GM12873 (cell line): ENCODE measurements around the gene NF1.

Experiments
- TF ChIP-seq, protein P1 (sequence below): IDR thresholded peaks from 2 replicates; pipeline ENCODE4 v1.5.1; 2012; ENCODE audit warnings: low read depth, mild to moderate bottlenecking, moderate library complexity, low read length, control low read depth; ENCODE audit not compliant: insufficient read depth; ENCODE audit errors: missing control alignments

NF1 gene

DNA sequence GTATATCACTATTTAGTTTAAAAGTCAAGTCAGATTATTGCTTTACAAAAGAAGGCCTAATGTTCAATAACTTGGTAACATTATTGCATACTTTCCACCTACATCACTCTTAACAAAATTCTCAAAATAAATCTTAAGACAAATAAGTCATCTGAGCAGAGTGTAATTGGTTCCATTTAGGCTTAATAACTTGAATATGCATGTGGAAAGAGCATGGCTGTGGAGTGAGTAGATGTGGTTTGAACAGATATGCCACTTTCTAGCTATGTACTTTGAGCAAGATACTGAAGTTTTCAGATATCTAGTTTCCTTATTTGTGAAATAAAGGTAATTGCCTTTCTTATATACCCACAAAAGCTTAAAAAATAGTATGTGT, 233.4 kb downstream of the NF1 start:
- TF ChIP-seq, protein P1, sequence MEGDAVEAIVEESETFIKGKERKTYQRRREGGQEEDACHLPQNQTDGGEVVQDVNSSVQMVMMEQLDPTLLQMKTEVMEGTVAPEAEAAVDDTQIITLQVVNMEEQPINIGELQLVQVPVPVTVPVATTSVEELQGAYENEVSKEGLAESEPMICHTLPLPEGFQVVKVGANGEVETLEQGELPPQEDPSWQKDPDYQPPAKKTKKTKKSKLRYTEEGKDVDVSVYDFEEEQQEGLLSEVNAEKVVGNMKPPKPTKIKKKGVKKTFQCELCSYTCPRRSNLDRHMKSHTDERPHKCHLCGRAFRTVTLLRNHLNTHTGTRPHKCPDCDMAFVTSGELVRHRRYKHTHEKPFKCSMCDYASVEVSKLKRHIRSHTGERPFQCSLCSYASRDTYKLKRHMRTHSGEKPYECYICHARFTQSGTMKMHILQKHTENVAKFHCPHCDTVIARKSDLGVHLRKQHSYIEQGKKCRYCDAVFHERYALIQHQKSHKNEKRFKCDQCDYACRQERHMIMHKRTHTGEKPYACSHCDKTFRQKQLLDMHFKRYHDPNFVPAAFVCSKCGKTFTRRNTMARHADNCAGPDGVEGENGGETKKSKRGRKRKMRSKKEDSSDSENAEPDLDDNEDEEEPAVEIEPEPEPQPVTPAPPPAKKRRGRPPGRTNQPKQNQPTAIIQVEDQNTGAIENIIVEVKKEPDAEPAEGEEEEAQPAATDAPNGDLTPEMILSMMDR, result no peak

DNA sequence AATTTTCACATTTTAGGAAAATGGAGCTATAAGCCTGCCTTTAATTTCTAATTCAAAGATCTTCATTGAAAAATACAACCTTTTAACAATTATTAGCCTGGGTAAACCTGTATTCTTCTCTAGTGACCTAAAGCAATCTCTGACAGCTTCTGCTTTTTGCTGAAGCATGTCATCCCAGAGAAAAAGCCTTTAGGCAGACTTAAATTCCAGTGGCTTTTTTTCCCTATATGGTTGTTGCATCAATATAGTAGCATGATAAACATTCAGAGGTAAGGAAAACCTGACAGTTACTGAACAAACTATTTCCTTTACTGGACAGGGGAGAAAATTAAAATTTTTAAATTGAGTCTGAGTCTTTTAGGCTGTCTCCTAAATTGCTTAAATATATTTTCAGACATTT, 234.4 kb downstream of the NF1 start:
- TF ChIP-seq, protein P1, result no peak

DNA sequence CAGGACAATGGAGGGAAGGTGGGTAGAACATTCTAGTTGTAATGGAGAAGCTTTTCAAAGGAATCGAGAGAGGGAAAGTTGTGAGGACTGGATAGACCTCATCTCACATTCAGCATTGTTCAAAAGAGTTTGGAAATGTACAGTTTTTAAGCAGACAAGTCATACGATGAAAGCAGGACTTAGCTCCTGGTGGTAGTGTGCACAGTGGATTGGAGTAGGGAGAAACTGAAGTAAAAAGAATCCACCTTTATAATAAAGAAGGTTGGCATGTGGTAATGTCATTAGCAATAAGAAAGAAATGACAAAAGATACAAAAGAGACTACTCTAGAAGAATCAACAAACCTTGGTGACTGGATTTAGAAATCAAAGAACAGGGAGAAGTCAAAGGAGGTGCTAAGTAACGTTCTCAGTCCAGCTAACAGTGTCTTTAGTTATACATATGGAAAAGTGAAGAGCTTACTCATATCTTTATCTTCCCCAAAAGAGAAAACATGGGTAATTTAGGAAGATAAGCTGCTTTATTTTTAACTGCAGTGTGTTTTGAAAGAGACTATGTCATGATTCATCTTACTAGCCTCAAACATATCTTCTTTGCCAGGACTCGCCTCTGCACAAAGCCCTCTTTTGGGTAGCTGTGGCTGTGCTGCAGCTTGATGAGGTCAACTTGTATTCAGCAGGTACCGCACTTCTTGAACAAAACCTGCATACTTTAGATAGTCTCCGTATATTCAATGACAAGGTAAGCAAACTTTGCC, 245.3 kb downstream of the NF1 start:
- TF ChIP-seq, protein P1, result no peak

DNA sequence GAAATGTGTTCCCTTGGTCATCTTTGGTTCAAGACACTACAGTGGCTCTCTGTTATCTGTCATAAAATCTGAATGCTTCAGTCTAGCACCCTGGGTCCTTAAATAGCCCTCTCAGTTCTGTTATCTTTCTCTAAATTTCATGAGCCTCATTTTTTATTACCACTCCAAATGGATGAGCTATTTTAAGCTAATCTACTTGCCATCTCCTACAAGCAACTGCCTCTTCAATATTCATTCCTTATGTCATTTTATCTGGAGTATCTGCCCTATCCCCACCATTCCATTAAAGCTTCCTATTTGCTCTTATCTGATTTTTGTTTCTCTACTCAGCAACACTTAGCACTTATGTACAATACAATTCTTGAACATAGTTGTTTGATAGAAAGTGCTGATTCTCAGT, 254.7 kb downstream of the NF1 start:
- TF ChIP-seq, protein P1, result no peak

DNA sequence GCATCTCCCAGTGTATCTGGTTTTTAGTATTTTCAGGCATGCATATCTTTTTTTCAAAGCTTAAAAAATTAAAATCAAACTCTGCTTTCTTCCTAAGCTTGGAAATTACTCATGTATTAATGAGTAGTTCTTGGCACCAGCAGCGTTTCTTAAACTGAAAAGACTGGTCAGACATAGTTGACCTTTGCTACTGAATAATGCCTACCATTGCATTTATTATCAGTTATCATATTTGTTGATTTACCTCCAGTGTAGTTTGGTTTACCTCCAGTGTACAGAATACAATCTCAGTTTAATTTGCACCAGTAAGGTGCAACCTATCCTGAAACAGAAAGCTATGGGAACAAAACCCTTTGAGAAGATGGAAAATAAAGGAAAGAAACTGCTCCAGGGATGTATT, 261.2 kb downstream of the NF1 start:
- TF ChIP-seq, protein P1, result no peak

DNA sequence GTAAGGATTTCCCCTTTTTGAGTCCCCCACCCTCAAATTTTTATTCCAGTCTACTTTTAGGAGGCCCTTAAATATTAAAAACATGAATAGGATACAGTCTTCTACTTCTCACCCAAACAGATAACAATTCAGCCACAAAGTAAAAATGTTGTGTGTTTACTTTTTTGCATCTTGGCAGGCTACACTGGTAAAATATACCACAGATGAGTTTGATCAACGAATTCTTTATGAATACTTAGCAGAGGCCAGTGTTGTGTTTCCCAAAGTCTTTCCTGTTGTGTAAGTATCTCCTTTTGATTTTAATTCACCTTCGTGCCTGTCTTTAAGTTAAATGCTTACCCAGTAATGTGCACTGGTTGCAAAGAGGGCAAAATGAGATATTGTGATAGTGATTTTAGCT, 262.3 kb downstream of the NF1 start:
- TF ChIP-seq, protein P1, result no peak

DNA sequence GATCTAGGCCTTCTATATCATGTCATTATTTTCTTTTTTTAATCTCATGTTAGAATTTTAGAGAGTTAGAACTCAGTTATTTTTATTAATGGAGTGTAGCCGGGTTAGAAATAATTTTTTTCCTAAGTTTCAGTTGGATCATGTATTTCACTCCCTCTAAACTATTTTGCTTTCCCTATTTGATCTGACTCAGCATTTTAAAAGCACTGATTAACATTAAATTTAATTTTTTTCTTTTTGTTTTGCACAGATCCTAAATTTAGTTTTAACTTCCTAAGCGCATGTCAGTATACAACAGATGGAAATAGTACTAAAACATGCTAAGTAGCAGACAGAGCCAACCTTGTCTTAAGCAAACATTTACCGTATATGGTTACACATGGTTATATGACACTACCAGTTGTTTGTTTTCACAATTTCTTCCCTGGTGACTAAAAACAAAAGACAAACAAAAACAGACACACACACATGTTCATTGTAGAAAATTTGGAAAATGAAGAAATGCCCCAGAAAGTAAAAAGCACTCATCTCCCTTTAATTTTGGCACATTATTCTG, 263.1 kb downstream of the NF1 start:
- TF ChIP-seq, protein P1, result no peak
